Measurements from ENCODE around the gene CDKAL1.
"Not testable (repeated sequence)": the region's sequence is repeated elsewhere in the genome, so short reads cannot be mapped to it uniquely, and the experiment has no call there.

The CDKAL1 gene

GRCh38 chr6:20826378-20826777 lies 292.1 kb downstream of the CDKAL1 start:
- no peaks in the 10 kb centered on the region for H3K27me3 ChIP-seq (ENCODE audit: insufficient read depth, poor library complexity, severe bottlenecking)
- no peak for DNase-seq (ENCODE audit: low read depth in 1 of 2, low spot score in 1 of 2)
- no peak for TF ChIP-seq POLR2AphosphoS5 (IDR thresholded peaks at IDR 0.05; ENCODE audit: low read depth)
- no peak for TF ChIP-seq CTCF (IDR thresholded peaks at IDR 0.05; ENCODE audit: insufficient read depth, low read length)
- TF ChIP-seq GABPA (IDR thresholded peaks at IDR 0.05; ENCODE audit: low read depth), result no peak
- TF ChIP-seq SPI1 (IDR thresholded peaks at IDR 0.05; ENCODE audit: borderline replicate concordance, low read depth), result no peak
- TF ChIP-seq REST (IDR thresholded peaks at IDR 0.05; ENCODE audit: insufficient replicate concordance, low read depth), result no peak
- H3K27ac ChIP-seq (replicated peaks), result no peak overlapping the region
- no peak overlapping the region for H3K4me3 ChIP-seq (replicated peaks; ENCODE audit: insufficient read depth, low read length)

- no peak overlapping the region for H3K27ac ChIP-seq (replicated peaks)
- TF ChIP-seq SPI1 (IDR thresholded peaks at IDR 0.05; ENCODE audit: borderline replicate concordance, low read depth), result no peak
- no peak for TF ChIP-seq GABPA (IDR thresholded peaks at IDR 0.05; ENCODE audit: low read depth)
- no peak for TF ChIP-seq REST (IDR thresholded peaks at IDR 0.05; ENCODE audit: insufficient replicate concordance, low read depth)
- TF ChIP-seq POLR2AphosphoS5 (IDR thresholded peaks at IDR 0.05; ENCODE audit: low read depth), result no peak
- no peak for TF ChIP-seq CTCF (IDR thresholded peaks at IDR 0.05; ENCODE audit: insufficient read depth, low read length)
- H3K4me3 ChIP-seq (replicated peaks; ENCODE audit: insufficient read depth, low read length), result no peak overlapping the region
- no peaks in the 10 kb centered on the region for H3K27me3 ChIP-seq (ENCODE audit: insufficient read depth, poor library complexity, severe bottlenecking)
- DNase-seq (ENCODE audit: low read depth in 1 of 2, low spot score in 1 of 2), result no peak
Observed at GRCh38 chr6:20827798-20828197, 293.5 kb downstream of the CDKAL1 start.

GRCh38 chr6:20830576-20830975 lies 296.3 kb downstream of the CDKAL1 start:
- Histone ChIP-seq H3K27me3 (ENCODE audit: insufficient read depth, poor library complexity, severe bottlenecking) (no peaks in the 10 kb centered on the region), H3K4me3 (replicated peaks; ENCODE audit: insufficient read depth, low read length) (no peak overlapping the region), H3K27ac (replicated peaks) (no peak overlapping the region)
- TF ChIP-seq REST (IDR thresholded peaks at IDR 0.05; ENCODE audit: insufficient replicate concordance, low read depth) (no peak), POLR2AphosphoS5 (IDR thresholded peaks at IDR 0.05; ENCODE audit: low read depth) (no peak), GABPA (IDR thresholded peaks at IDR 0.05; ENCODE audit: low read depth) (no peak), CTCF (IDR thresholded peaks at IDR 0.05; ENCODE audit: insufficient read depth, low read length) (no peak), SPI1 (IDR thresholded peaks at IDR 0.05; ENCODE audit: borderline replicate concordance, low read depth) (no peak)
- DNase-seq (ENCODE audit: low read depth in 1 of 2, low spot score in 1 of 2), result no peak

GRCh38 chr6:20831251-20831650 lies 297.0 kb downstream of the CDKAL1 start:
- H3K27ac ChIP-seq (replicated peaks); DNase-seq (ENCODE audit: low read depth in 1 of 2, low spot score in 1 of 2); H3K4me3 ChIP-seq (replicated peaks; ENCODE audit: insufficient read depth, low read length); H3K27me3 ChIP-seq (ENCODE audit: insufficient read depth, poor library complexity, severe bottlenecking): not testable (repeated sequence)
